Erythroblast (primary cell): ENCODE results near the gene PMF1.

ENCODE experiments used
- GATA1 ChIP-seq: IDR thresholded peaks from 2 replicates; pipeline ENCODE4 v1.6.1; 2011; ENCODE audit warnings: low read depth, mild to moderate bottlenecking, control low read depth, low read length, moderate library complexity
- POLR2A ChIP-seq: IDR thresholded peaks from 2 replicates; pipeline ENCODE4 v1.6.1; 2011; ENCODE audit warnings: mild to moderate bottlenecking, low read length

- TF ChIP-seq POLR2A (no peak), GATA1 (no peak)
Observed at GRCh38 chr1:156212130-156212529, 677 bp upstream of the PMF1 start.
